Activated CD4-positive, alpha-beta T cell treated with anti-CD3 and anti-CD28 coated beads for 24 hours (primary cell): ENCODE results near the gene MLLT1.

ENCODE experiments used
- DNase-seq, 2 donors: peaks; one replicate each; pipeline ENCODE4 v3.0.0-alpha.2; 2020; ENCODE audit warnings: low read depth in 2 of 2

Gene MLLT1

DNA sequence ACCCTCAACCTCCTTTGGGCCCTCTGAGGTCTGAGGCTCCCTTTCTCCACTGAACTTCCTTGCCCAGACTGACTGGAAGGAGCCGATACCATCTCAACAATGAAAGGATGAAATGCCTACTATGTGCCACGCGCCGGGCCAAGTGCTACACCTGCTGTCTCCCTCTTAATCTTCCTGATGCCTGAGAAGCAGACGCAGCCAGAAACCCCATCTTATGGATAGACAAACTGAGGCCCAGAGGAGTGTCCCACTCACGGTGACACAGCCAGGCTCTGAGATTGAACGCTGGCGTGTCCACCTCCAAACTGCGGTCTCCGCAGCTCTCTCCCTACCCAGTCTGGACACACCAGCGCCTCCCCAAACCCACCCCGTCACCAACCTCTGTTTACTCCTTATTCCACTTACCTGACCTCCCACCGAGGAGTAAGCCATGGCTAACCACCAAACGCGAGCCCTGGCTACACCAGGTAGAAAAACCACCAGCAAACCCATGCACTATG lies 20.9 kb downstream of the MLLT1 start:
- DNase-seq, result no peak

DNA sequence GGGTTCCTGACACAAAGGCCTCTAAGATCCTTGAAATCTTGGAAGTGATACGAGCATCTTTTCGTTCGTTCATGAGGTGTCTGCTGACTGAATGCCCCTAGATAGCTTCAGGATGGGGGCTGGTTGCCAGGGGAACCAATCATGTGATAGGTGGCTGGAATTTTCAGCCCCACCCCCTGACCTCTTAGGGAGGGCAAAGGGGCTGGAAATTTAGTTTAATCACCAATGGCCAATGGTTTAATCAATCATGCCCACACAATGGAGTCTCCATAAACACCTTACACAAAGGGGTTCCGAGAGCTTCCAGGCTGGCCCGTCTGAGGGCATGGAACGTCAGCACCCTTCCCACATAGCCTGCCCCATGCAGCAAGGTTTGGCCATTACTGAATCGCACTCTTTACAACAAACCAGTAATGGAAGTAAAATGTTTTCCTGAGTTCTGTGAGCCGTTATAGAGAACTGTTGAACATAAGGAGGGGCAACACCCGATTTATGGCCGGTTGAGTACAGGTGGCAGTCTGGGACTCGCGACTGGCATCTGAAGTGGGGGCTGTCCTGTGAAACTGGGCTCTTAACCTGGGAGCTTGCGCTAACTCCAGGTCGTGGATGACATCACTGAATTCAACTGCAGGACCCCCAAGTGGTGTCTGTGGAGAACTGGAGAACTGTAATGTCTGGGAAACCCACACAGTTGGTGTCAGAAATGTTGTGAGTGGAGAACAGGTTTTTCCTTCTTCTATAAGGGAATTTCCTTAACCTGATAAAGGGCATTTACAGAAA lies 25.6 kb downstream of the MLLT1 start:
- no peak for DNase-seq

DNA sequence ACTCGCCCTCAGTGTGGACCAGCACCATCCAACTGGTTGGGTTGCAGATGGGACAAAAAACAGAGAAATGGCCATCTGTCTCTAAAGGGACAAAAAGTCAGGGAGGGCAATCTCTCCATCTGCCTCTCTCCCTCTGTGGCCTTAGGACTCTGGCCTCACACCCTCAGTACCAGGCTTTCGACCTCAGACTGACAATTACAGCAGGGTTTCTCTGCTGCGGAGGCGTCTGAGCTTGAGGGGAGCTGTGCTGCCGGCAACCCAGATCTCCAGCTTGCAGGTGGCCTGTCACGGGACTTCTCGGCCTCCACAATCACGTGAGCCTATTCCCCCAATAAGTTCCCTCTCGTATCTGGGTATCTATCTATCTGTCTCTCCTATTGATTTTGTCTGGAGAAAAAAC lies 27.7 kb downstream of the MLLT1 start:
- DNase-seq, result no peak

DNA sequence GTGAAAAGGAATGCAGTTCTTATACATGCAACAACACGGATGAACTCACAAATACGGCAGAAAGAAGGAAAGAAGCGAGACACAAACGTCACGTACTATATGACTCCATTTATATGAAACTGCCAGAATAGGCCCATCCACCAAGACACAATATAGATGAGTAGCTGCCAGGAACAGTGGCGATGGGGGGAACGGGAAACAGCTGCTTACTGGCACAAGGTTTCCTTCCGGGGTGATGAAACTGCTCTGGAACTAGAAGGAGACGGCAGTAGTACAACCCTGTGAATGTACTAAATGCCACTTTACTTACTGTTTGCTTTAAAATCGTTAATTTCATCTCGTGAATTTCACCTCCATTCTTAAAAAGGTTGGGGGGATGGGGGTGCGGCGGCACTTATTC lies 28.9 kb downstream of the MLLT1 start:
- no peak for DNase-seq

DNA sequence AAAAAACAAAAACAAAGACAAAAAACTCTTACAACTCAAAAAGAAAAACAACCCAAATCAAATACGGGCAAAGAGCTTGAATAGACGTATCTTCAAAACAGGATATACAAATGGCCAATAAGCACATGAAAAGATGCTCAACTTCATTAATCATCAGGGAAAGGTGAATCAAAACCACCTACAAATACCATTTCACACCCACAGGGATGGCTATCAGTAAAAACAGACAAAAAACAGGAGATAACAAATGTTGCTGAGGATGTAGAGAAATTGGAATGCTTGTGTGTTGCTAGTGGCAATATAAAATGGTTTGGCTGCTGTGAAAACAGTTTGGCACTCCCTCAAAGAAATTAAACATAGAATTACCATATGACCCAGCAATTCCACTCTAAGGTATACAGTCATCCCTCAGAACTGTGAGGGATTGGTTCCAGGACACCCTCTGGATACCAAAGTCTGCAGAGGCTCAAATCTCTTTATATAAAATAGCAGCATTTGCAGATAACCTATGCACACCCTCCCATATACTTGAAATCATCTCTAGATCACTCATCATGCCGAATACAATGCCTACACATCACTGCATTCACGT lies 29.7 kb downstream of the MLLT1 start:
- no peak for DNase-seq

DNA sequence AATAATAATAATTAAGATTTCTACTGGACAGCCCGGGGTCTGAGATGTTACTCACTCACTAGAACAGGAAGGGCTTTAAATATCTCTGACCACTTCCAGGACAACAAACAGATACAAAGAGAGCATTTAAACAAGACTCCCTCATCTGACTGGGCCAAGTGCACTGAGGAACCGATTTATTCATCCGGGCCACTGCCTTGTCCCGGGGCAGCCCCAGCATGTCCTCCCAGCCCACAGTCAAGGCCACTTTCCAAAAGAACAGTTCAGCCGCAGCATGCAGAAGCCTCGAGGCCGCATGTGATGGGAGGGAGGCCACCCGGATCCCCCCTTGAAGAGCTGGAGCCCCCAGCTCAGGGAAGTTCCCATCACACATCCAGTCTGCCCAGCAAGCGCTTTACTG lies 30.5 kb downstream of the MLLT1 start:
- DNase-seq, result no peak

DNA sequence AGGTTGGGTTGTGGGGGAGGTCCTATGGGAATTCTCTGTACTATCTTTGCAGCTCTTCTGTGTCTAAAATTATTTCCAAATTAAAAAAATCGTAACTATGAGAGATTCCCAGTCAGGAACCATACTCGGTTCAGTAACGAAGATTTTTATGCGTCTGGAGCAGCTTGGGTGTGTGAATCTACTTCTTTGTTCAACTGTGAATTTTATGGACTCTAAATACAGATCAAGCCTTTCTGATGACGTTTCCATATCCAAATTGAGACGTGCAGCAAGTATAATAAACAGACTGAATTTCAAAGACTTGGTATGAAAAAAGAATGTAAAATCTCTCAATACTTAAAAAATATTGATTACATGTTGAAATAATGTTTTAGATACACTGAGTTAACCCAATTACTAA lies 30.9 kb downstream of the MLLT1 start:
- DNase-seq, result no peak

DNA sequence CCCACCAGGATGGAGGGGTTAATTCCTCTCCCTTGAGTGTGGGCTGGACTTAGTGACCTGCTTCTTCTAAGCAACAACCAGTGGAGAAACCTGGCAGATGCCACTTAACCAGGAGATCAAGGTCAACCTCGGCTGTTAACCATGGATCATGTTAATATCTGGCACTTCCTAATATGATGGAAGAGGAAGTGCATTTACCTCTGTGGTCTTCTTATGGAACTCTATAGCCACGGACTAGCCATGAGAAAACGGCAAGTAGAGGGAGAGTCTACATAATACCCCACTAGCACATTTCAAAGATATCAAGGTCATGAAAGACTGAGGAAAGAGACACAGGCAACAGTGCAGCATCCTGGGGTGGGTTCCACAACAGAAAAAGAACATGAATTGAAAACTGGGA lies 31.4 kb downstream of the MLLT1 start:
- DNase-seq, result no peak

DNA sequence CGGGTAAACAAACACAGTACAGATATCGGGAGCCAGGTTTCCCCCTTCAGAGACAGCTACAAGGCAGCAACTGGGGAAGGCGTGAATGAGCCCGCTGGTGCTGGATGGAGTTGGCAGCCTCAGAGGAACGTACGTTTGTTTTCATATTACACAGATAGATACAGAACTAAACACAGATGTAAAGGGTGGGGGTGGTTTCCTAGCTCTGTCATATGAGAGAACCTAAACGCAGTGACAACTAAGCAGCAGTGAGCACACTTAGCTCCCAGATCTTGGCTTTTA lies 32.8 kb downstream of the MLLT1 start:
- DNase-seq, result no peak

DNA sequence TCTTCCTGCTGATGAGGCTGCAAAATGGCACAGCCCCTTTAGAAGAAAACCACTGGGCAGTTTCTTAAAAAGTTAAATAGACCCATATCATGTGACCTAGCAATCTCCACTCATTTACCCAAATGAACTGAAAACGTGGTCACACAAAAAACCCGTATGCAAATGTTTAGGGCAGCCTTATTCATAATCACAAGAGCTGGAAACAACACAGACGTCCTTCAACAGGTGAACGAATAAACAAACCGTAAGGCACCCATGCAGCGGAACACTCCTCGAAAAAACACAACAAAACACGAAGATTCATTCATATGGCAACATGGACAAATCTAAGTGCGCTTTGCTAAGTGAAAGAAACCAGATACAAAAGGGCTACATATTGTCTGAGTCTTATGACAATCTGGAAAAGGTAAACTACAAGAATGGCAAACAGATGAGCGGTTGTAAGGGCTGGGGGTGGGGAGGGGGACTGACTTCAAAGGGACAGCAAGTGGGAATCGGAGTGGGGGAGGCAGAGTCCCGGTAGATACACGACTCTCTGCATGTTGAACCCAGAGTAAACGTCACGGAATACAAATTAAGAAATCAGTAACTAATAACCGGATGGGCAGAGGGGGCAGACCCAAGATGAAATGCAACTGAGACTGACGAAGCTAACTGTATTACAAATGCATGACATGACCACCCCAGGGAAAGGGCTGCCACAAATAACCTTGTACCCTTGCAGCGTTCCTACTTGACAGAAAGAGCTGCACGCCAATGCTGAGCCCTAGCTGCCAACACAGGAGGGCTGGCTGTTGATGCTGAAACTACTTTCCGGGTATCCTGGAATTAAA lies 33.4 kb downstream of the MLLT1 start:
- DNase-seq, result no peak

DNA sequence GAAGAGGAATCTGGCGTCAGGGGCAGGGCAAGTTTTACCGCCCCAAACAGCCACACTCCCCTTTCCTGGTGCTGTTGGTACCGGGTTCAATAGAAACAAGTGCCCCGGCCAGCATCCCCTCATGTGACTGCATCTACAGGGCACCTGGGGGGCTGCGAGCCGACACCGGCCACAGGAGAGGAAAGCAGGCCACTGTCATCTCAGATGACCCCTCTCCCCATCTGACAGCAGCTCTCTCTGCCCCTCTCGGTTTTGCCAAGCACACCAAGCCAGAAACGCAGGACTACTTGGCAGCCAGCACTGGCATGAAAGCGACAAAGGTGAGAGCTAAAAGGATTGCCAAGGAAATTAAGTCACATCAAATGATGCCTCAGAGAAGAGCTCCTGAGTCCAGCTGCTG lies 37.1 kb downstream of the MLLT1 start:
- no peak for DNase-seq

DNA sequence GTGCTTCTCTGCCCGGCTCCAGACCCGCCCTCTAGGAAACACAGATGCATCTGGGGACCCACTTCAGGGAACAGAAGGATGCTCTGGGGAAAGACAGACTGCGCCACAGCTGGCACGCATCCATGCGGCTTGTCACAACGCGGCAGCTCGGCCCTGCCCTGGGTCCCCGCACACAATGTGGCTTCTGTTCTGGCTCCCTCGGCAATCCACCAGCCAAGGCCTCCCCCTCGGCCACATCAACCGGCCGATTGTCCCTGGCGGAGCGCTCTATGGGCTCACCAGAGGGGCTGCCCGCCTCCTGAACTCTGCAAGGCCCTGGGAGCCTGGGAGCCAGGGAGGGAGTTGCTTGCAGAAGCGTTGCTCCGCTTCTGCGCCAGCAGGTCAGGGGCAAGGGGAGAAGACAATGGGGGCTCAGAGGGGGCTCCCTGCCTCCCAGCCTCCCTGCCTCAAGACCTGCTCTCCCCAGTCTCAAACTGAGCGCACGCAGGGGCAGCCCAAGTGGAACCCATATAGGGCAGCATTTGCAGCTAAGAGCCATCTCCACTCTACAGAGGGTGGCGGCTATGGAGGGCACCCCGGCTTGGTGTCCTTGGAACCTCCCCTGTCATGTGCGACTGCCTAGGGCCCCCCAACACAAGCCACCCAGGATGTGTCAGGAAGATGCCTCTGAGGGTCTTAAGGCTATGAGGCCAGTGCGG lies 37.9 kb downstream of the MLLT1 start:
- no peak for DNase-seq

DNA sequence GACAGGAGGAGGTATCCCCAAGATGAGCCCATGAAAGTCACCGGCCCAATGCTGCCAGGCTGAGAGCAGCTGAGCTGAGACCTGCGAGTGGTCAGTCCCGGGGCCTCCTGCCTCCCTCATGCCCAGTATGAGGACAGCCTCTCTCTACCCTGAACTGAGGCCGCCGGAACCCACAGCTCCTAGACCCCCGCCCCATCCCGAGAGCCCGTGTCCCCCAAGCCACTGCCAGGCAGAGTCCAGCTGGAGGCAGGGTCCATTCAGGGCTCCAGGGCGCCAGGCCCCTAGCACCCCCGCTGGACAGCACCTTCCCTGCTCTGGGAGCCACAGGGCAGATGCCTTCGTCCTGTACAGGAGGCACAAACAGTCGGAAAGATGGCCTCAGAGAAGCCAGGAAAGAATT lies 38.7 kb downstream of the MLLT1 start:
- DNase-seq, result no peak

DNA sequence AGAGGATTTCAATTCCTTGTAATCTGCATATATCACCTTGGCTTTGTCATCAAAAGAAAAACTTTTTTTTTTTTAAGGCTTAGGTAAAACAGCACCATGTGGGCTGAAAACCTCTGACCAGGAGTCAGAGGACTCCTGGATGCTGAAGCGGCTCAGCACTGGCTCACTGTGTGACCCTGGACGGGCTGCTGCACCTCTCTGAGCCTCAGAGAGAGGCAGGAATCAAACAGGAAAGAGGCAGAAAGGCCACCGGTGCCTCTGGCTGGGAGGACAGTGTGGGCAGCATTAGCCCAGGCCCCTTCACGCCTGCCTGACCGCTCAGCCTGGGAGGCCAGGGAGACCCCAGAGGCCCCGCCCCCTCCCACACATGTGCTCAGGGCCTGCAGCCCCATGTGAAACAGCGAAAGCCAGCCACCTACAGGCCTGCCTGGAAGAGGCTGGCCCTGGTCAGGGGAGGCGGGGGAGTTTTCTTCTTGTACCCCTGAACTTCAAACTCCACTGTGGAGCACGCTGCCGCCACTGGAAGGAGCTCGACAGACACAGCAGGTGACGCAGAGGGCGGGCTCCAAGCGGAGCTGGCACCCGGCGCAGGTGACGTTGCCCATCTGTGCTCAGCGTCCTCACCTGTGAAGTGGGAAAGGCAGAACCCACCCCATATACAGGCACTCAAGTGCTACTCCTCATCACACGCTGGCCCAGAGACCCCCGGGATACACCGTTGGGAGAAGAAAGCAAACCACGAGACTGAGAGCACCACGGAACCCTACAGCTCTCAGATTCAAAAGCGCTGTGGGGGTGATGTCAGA lies 39.7 kb downstream of the MLLT1 start:
- DNase-seq, result no peak

DNA sequence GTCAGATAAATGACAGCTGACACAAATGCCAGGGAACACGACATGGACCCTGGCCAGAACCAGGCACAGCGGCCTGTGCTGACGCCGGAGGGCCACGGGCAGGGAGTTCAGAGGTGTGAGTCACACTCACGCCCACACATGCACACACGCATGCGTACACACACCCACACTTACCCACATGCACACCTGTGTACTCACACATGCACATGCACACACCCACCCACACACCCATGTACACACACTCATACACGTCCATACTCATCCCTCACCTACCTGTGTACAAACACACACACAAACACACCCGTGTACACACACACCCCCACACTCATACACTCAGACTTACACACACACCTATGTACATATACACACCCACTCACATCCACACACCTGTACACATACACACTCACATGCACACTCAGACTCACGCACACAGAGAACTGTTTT lies 40.4 kb downstream of the MLLT1 start:
- no peak for DNase-seq

DNA sequence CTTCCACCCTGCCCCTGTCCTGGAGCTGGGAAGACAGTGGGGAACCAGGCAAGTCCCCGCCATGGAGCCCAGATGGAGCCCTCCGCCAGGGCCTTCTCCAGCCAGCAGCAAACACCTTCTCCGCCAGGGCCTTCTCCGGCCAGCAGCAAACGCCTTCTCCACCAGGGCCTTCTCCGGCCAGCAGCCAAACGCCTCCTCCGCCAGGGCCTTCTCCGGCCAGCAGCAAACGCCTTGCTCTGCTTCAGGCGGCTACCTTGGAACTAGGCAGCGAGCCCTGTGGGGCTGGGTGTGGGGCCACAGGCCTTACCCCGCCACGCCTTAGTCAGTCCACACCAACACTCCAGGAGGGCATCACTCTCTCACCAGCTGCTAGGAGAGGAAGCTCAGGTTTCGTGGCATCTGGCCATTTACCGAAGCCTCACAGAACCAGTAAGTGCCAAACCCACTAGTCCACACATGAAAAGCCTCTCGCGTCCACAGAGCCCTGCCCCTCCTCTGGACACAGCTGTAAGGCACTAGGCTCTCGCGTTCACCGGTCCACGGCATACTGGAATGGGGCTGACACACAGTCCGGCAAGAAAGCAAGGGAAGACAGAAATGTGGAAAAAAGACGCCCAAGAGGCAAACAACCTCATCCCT lies 41.0 kb downstream of the MLLT1 start:
- DNase-seq, result no peak

DNA sequence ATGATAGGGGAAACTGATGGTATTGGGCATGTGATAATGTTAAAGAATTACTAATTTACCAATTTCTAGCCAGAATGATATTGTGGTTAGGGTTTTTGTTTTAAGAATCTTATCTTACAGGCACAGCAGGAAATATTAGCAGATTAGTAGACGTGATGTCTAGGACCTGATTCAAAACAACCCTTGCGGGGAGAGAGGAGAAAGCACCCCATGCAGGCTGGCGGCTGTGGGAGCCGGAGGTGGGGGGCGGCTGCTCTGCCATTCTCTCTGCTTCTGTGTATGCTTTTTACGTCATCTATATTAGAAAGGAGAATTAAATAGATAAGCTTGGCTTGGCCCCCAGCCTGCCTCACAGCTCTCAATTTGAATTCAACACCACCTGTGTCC lies 41.5 kb downstream of the MLLT1 start:
- DNase-seq, result no peak

DNA sequence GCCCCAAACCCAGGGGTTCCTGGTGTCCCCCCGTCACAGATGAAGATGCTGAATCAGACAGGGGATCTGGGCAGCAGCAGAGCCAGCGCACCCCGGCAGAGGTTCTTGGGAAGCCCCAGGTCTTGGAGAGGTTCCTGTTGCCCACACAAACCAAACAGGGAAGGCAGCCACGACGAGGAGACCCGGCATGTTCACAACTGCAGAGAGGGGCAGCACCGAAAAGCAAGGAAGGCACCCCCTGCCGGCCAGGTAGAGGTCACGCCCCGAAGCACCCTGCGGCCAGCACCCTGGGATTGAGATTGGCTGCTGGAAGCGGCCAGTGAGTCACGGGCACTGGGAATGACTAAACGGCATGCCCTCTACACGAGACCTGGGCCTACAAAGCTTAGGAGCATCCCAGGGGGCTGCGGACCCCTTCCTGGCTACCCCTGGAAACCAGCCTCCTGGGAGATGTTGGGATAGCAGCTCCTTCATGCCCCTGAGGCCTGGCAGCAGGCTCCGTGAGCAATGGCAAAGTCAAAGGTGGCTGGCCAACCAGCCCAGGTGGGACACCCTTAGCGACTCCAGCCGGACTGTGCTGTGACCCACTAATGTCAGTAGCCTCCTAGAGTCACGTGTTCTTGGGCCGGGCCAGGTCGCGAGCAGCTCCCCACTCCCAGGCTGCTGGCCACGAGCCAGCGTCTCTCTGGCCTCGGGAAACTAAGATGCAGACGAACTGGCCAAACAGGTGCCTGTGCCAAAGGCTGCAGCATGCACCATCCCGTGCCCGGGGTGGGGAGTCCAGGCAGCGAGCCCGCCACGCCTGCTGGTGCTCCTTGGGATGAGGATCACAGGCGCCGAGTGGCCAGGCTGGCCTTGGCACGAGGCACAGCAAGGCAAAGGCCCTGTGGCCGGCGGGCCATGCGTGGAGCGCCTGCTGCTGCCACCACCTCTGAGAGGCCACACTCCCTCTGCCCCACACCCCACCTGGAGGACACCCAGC lies 43.2 kb downstream of the MLLT1 start:
- DNase-seq, result no peak

DNA sequence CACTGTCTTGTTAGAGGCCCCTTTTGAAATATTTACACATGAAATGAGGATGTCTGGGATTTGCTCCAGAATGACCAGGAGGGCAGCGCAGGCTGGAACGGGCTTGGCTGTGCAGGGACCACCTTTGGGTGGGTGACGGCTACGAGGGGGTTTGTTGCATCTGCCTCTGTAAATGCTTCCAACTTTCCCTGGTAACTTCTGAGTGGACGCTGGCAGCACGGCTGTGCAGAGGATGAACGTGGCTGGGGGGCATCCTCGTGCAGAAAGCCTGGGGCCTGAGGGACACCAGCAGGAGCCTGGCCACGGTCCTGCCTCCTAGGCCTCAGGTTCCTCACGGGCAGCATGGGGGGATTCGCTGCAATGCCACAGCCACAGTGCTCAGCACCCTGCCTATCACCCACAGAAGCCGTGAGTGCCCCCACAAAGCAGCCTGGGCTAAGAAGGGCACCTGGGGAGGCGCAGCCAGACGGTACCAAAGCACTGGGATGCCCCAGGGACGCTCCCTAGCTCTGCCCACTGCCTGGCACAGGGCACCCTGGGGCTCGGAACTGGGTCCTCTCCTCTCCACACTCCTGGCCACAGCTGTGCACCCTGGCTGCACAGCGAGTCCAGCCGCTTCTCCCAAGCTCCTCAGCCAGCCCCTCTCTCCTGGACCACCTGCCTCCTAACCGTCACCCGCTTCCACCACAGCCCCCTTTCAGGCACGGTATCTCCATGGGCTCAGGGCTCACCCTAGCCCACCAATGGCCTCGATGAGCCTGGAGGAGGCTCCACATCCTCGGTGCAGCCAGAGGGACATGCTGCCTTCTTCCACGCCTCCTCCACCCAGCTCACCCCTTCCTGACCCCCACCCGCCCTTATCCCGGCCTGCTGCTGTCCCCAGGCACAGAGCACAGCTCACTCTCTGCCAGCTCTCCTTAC lies 44.5 kb downstream of the MLLT1 start:
- no peak for DNase-seq
